Hematopoietic multipotent progenitor cell treated with erythropoietin and hydrocortisone succinate and interleukin-3 and kit ligand, for 15 days (in vitro differentiated cells): Measurements from ENCODE around the gene ORAI1.
"Not testable (repeated sequence)": the region's sequence is repeated elsewhere in the genome, so short reads cannot be mapped to it uniquely, and the experiment has no call there.

ENCODE experiments used
- DNase-seq: peaks from one replicate; pipeline ENCODE4 v3.0.0-alpha.2; 2015; ENCODE audit warnings: low spot score

Gene ORAI1

DNA sequence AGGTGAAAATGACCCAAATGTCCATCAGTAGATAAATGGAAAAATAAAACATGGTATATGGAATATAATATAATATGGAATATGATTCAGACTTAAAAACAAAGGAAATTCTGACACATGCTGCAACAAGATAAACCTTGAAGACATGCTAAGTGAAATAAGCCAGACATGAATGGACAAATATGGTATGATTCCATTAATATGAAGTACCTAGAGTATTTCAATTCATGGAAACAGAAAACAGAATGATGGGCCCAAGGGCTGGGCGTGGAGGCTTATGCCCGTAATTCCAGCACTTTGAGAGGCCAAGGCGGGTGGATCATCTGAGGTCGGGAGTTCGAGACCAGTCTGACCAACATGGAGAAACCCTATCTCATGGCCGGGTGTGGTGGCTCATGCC lies 22.7 kb upstream of the ORAI1 start:
- no peak for DNase-seq

- DNase-seq = no peak
Observed at GRCh38 chr12:121608301-121608700, 18.0 kb upstream of the ORAI1 start.

DNA sequence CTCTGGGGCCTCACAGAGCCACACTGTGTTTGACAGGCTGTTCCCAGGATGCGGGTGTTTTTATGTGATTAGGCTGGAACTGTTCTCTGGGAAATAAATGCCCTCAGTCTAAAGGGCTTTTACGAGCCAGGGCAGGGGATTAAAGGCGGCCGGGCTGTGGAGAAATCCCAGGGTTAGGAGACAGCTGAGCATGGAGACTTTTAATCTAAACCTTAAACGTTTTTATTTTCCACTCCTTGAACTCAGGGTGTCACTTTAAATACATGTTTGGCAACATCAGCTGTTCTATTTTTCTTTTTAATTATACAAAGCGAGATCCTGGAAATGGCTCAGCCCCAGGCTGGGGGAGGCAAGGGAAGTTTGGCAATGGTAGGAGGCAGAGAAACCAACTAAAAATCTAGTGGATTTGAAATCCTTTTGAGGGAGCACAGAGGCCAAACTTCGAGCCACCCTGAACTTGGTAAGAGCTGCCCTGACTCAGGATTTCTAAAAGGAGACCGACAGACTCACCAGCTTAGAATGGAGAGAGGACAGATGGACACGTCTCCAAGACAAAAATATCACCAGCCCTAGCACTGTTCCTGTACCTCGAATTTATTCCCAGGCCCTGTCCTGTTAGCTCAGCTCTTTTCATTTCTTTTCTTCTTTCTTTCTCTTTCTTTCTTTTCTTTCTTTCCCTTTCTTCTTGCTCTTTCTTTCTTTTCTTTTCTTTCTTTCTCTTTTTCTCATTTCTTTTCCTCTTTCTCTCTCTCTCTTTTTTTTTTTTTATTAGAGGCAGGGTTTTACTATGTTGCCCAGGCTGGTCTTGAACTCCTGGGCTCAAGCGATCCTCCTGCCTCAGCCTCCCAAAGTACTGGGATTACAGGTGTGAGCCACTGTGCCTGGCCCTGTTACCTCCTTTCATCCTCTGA lies 15.8 kb upstream of the ORAI1 start:
- DNase-seq = no peak

DNA sequence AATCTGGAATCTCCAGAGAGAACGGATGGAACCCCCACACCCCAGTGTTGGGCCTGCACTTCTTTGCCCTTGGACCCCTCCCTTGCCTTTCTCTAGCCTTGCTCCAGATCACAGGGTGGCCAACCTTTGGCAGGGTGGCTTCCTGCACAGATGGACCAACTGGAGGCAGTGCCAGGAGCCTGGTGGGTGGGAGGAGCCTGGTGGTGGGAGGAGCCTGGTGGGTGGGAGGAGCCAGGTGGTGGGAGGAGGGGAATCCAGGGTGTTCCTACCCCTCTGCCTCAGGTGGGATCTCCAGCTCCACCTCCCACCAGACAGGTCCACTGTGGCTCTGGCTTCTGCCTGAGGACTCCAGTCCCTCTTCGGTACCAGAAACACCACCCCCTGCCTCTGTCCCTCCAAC lies 15.0 kb upstream of the ORAI1 start:
- no peak for DNase-seq

DNA sequence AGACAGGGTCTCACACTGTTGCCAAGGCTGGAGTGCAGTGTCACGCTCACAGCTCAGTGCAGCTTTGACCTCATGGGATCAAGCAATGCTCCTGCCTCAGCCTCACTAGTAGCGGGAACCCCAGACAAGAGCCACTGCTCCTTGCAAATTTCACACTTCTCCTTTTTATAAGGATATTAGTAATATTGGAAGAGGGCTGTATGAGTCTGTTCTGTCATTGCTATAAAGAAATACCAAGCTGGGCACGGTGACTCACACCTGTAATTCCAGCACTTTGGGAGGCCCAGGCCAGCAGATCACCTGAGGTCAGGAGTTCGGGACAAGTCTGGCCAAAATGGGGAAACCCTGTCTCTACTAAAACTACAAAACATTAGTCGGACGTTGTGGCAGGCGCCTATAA lies 12.9 kb upstream of the ORAI1 start:
- DNase-seq = no peak

GRCh38 chr12:121614872-121615467 lies 11.4 kb upstream of the ORAI1 start:
- DNase-seq = no peak

GRCh38 chr12:121618659-121619233 lies 7.6 kb upstream of the ORAI1 start:
- DNase-seq = no peak

- no peak for DNase-seq
Observed at GRCh38 chr12:121620333-121620891, 5.9 kb upstream of the ORAI1 start.

DNA sequence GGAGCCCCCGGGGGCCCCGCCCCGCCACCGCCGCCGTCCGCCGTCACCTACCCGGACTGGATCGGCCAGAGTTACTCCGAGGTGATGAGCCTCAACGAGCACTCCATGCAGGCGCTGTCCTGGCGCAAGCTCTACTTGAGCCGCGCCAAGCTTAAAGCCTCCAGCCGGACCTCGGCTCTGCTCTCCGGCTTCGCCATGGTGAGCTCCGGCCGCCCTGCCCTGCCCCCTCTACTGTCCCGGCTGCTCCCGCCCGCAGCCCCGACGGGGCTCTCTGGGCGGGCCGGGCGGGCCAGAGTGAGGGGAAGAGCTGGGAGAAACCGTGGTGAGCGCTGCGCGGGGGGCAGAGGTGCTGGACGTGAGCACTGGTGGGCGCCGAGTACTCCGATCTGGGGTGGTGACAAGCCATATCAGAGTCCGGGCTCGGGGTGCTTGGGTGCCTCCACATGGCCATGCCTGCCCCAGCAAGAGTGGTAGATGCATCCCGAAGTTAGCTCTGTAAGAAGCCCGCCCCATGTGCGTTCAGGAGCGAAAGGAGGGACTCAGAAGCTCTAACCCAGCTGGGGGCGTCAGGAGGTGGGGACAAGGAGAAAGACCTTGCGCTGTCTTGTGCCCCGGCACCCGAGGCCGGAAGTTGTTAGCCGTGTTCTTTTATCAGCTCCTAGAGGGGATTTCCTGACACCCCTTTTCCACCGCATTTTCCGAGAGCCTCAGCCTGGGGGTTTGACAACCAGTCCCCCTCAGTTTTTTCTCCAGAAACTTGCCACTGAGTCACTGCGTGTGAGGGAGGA lies 717 bp downstream of the ORAI1 start:
- DNase-seq = peak; percentile 18

- DNase-seq = no peak
Observed at GRCh38 chr12:121628037-121628436, 1.7 kb downstream of the ORAI1 start.

- no peak for DNase-seq
Observed at GRCh38 chr12:121628536-121628935, 2.2 kb downstream of the ORAI1 start.

- DNase-seq = no peak
Observed at GRCh38 chr12:121630791-121631355, 4.5 kb downstream of the ORAI1 start.

DNA sequence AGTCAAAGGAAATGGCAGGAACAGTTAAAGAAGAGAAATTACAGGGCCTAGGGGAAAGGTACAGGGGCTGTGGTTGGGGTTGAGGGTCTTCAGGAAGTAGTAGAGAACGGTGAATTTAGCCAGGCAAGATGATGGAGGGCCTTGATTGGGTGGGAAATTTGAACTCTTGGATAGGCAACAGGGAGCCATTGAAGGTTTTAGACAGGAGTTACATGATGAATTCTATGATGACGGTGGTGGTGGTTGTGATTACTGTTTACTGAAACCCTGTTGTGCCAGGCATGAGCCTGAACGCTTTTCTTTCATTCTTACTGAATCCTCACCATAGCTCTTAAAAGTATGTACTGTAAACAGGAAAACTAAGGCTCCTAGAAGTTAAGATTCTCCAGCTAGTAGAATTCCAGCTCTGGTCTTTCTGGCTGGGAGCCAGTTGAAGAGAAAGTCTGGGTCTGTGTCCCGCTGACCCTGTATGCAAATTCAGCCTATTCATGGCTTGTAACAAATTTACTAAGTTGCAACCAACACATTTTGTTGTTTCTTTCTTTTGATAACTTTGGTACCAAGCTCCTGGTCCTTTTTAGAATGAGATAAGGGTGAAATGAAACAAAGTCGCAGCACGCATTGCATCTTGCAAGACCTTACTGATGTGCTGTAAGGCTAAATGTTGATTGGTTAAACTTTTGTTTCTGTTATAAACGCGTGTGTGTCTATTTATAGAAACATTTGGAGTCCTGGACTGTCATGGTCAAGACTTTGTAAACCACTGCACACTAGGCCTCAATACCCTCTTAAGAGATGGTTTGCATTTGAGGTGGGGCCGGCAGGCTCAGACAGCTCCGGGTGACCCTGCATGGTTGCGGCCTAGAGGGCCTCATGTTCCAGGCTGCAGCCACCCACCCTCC lies 6.0 kb downstream of the ORAI1 start:
- DNase-seq = no peak

- DNase-seq = not testable (repeated sequence)
Observed at GRCh38 chr12:121633833-121634196, 7.5 kb downstream of the ORAI1 start.

DNA sequence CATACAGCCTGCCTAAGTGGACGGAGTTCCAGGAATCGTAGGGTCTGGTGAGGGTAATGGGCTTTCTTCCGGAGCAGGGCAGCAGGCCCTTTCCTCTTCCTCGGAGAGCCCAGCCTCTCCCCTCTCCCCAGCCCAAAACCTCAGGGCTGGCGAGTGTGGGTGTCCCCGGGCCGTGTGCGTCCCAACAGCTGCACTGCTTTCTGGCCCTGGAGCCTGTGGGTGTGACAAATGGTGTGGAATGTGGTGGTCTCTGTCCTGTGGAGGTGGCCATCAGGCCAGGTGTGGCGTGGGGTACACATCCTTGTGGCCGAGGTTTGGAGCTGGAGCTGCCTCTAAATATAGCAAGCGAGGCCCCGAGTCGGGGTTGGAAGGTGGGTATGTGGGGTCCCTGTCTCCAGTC lies 8.5 kb downstream of the ORAI1 start:
- DNase-seq = no peak

DNA sequence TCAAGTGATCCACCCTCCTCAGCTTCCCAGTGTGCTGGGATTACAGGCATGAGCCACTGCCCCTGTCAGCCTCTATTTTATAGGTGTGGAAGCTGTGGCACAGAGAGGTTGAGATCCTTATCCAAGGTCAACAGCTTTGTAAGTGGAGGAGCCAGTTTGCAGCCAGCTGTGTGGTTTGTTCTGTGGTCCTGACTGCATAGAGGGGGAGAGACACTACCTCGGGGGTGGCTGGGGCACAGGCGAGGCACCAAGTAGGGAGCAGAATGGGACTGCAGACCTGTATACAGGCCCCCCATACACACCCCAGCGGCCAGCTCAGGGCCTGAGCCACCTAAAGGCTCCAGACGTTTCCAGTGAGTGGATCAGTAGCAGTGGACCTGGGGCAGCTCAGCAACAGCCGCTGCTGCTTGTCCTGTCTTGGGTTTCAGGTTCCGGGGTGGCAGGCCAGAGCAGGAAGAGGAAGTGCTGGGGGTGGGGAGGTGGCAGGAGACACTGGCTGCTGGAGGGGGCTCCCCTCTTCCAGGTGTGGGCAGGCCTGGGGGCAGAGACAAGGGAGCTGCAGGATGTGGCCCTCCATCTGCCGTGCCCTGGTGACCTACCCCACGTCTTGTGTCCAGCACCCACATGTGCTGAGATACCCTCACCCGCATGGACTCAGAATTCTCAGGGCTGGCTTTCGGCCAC lies 11.0 kb downstream of the ORAI1 start:
- DNase-seq = no peak

GRCh38 chr12:121638298-121639202 lies 12.2 kb downstream of the ORAI1 start:
- no peak for DNase-seq

DNA sequence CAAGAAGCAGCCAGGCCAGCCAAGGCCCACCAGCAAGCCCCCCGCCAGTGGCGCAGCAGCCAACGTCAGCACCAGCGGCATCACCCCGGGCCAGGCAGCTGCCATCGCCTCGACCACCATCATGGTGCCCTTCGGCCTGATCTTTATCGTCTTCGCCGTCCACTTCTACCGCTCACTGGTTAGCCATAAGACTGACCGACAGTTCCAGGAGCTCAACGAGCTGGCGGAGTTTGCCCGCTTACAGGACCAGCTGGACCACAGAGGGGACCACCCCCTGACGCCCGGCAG lies 15.0 kb downstream of the ORAI1 start:
- DNase-seq = no peak

DNA sequence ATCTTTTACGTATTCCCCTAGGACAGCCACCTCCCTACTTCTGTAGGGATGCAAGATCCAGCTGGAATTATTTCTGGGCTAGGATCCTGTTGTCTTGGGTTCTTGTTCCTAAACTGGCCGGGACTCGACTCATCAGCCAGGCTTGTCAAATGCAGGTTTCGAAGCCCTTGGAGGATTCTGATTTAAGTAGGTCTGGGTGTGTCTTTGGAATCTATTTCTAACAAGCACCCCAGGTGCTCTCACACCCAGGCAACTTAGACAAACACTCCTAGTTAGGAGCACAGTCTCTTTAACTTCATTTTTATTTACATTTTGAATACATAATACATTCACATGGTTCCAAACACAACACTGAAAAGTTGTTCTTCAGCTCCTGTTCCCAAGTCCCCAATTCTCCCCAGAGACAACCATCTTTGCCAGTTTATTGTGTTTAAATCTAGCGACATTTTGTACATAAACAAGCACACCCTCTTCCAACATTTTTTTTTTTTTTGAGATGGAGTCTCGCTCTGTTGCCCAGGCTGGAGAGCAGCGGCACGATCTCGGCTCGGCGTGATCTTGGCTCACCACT lies 22.2 kb downstream of the ORAI1 start:
- no peak for DNase-seq
